Neural progenitor cell (in vitro differentiated cells): ENCODE results near the gene GNG4. TPM values are rescaled to one million over a fixed set of nuclear protein-coding genes. Genes with fewer than 3 reads are reported as not detected.

Experiments used
- DNase-seq: peaks from one replicate; pipeline ENCODE4 v3.0.0-alpha.2; 2016; ENCODE audit warnings: low spot score
- H2AFZ ChIP-seq: fragments of 200-600 bp; sonication (generic); replicated peaks from 2 replicates; pipeline ENCODE4 v1.6.1; 2016; ENCODE audit warnings: antibody characterized with exemption
- H3F3A ChIP-seq: fragments of 200-600 bp; sonication (generic); 2 replicates; pipeline ENCODE4 v1.6.1; 2016; ENCODE audit warnings: antibody characterized with exemption, low read depth
- H3K27ac ChIP-seq: fragments of 200-600 bp; sonication (generic); 2 replicates; pipeline ENCODE4 v1.5.1; 2016; ENCODE audit warnings: mild to moderate bottlenecking
- H3K27me3 ChIP-seq: fragments of 200-600 bp; sonication (generic); 2 replicates; pipeline ENCODE4 v1.6.1; 2016; ENCODE audit warnings: mild to moderate bottlenecking, moderate library complexity
- H3K36me3 ChIP-seq: fragments of 200-600 bp; sonication (generic); 2 replicates; pipeline ENCODE4 v1.5.1; 2016
- H3K4me1 ChIP-seq: fragments of 200-600 bp; sonication (generic); 2 replicates; pipeline ENCODE4 v1.6.1; 2016; ENCODE audit warnings: mixed run types
- H3K4me2 ChIP-seq: fragments of 200-600 bp; sonication (generic); 2 replicates; pipeline ENCODE4 v1.6.1; 2016
- H3K4me3 ChIP-seq: fragments of 200-600 bp; sonication (generic); 2 replicates; pipeline ENCODE4 v1.5.1; 2016
- H3K79me2 ChIP-seq: fragments of 200-600 bp; sonication (generic); 2 replicates; pipeline ENCODE4 v1.6.1; 2016; ENCODE audit warnings: low read depth
- H3K9ac ChIP-seq: fragments of 200-600 bp; sonication (generic); 2 replicates; pipeline ENCODE4 v1.6.1; 2016
- H3K9me3 ChIP-seq: fragments of 200-600 bp; sonication (generic); 2 replicates; pipeline ENCODE4 v1.5.1; 2016; ENCODE audit warnings: low read depth
- H4K20me1 ChIP-seq: fragments of 200-600 bp; sonication (generic); 2 replicates; pipeline ENCODE4 v1.6.1; 2016; ENCODE audit warnings: low read depth
- H3K27ac Mint-ChIP-seq: 3 replicates; pipeline ENCODE4 v1.8.0; 2021; ENCODE audit warnings: mixed read lengths
- H3K27me3 Mint-ChIP-seq: 2 replicates; pipeline ENCODE4 v1.8.0; 2022; ENCODE audit warnings: low read depth, mild to moderate bottlenecking, inconsistent platforms, moderate library complexity, mixed read lengths; ENCODE audit not compliant: insufficient read depth
- H3K36me3 Mint-ChIP-seq: 3 replicates; pipeline ENCODE4 v1.8.0; 2021; ENCODE audit warnings: mixed read lengths
- H3K4me1 Mint-ChIP-seq: 3 replicates; pipeline ENCODE4 v1.8.0; 2021; ENCODE audit warnings: mixed read lengths
- H3K4me3 Mint-ChIP-seq: 3 replicates; pipeline ENCODE4 v1.8.0; 2021; ENCODE audit warnings: mild to moderate bottlenecking, moderate library complexity, mixed read lengths
- H3K9me3 Mint-ChIP-seq: 3 replicates; pipeline ENCODE4 v1.8.0; 2020; ENCODE audit warnings: mixed read lengths
- CTCF ChIP-seq: fragments of 200-600 bp; sonication (generic); IDR thresholded peaks from 2 replicates; pipeline ENCODE4 v1.5.1; 2017; ENCODE audit warnings: antibody characterized with exemption, mild to moderate bottlenecking
- EZH2 ChIP-seq: fragments of 200-600 bp; sonication (generic); IDR thresholded peaks from 2 replicates; pipeline ENCODE4 v1.6.1; 2017; ENCODE audit warnings: antibody characterized with exemption, mild to moderate bottlenecking, moderate library complexity
- EZH2phosphoT487 ChIP-seq: fragments of 200-600 bp; sonication (generic); IDR thresholded peaks from 2 replicates; pipeline ENCODE4 v1.6.1; 2017; ENCODE audit warnings: antibody characterized with exemption
- total RNA-seq: library from RNA; depleted of rRNA; stranded (reverse); fragments of >200 nt; gene quantifications from 2 replicates; pipeline ENCODE4 v1.2.3, GENCODE V29; 2015; ENCODE audit warnings: low replicate concordance

Gene GNG4
- total RNA-seq, 1 donor from 2014 or later, result 14.9 TPM

GRCh38 chr1:235584973-235585372 is 64.6 kb downstream of the GNG4 start:
- H3K36me3 ChIP-seq, result no peaks in the 10 kb centered on the region
- no peaks in the 10 kb centered on the region for H4K20me1 ChIP-seq
- no peak overlapping the region for H3K4me3 ChIP-seq
- no peak overlapping the region for H3K9ac ChIP-seq
- H3K79me2 ChIP-seq, result no peaks in the 10 kb centered on the region
- H3K4me1 ChIP-seq, result no peaks in the 10 kb centered on the region
- no peak overlapping the region for H3K27ac Mint-ChIP-seq
- peaks cover 41% of the 10 kb centered on the region for H3K36me3 Mint-ChIP-seq
- H3K4me2 ChIP-seq, result no peak overlapping the region
- no peaks in the 10 kb centered on the region for H3K9me3 ChIP-seq
- peaks cover 2% of the 10 kb centered on the region for H3K4me1 Mint-ChIP-seq
- no peaks in the 10 kb centered on the region for H3K27me3 ChIP-seq
- no peak overlapping the region for H3K27ac ChIP-seq
- no peak overlapping the region for H3K4me3 Mint-ChIP-seq
- H3K9me3 Mint-ChIP-seq, result peaks cover 22% of the 10 kb centered on the region
- H3F3A ChIP-seq, result no peaks in the 10 kb centered on the region
- peaks cover 14% of the 10 kb centered on the region for H3K27me3 Mint-ChIP-seq
- DNase-seq, result no peak
- no peak overlapping the region for H2AFZ ChIP-seq
- no peak for TF ChIP-seq CTCF
- TF ChIP-seq EZH2phosphoT487, result no peak
- TF ChIP-seq EZH2, result no peak

GRCh38 chr1:235583511-235584001 is 66.0 kb downstream of the GNG4 start:
- peak; percentile 32 for TF ChIP-seq CTCF
- no peak for TF ChIP-seq EZH2
- TF ChIP-seq EZH2phosphoT487, result no peak

GRCh38 chr1:235582130-235582529 is 67.5 kb downstream of the GNG4 start:
- Histone ChIP-seq H3K9ac (no peak overlapping the region), H4K20me1 (no peaks in the 10 kb centered on the region), H2AFZ (no peak overlapping the region), H3K79me2 (no peaks in the 10 kb centered on the region), H3K4me3 (no peak overlapping the region), H3F3A (no peaks in the 10 kb centered on the region), H3K9me3 (no peaks in the 10 kb centered on the region), H3K4me1 (no peaks in the 10 kb centered on the region), H3K27me3 (no peaks in the 10 kb centered on the region), H3K4me2 (no peak overlapping the region), H3K27ac (no peak overlapping the region), H3K36me3 (no peaks in the 10 kb centered on the region)
- TF ChIP-seq CTCF, result no peak
- no peak for TF ChIP-seq EZH2
- TF ChIP-seq EZH2phosphoT487, result no peak
- Mint-ChIP-seq H3K36me3 (peaks cover 29% of the 10 kb centered on the region), H3K9me3 (peaks cover 2% of the 10 kb centered on the region), H3K4me1 (peaks cover 2% of the 10 kb centered on the region), H3K27me3 (peaks cover 3% of the 10 kb centered on the region), H3K27ac (no peak overlapping the region), H3K4me3 (no peak overlapping the region)
- DNase-seq, result no peak

More at GRCh38 chr1:235583511-235584001, 66.0 kb downstream of the GNG4 start:
- no peak overlapping the region for H3K4me3 Mint-ChIP-seq
- H3K27me3 Mint-ChIP-seq, result peaks cover 8% of the 10 kb centered on the region
- Histone ChIP-seq H3K9me3 (no peaks in the 10 kb centered on the region), H3K27me3 (no peaks in the 10 kb centered on the region), H3K9ac (no peak overlapping the region), H2AFZ (no peak overlapping the region), H3K4me3 (no peak overlapping the region), H3K36me3 (no peaks in the 10 kb centered on the region), H3K4me1 (no peaks in the 10 kb centered on the region), H4K20me1 (no peaks in the 10 kb centered on the region), H3K79me2 (no peaks in the 10 kb centered on the region), H3F3A (no peaks in the 10 kb centered on the region), H3K4me2 (no peak overlapping the region), H3K27ac (no peak overlapping the region)
- H3K27ac Mint-ChIP-seq, result no peak overlapping the region
- H3K4me1 Mint-ChIP-seq, result peaks cover 2% of the 10 kb centered on the region
- no peak for DNase-seq
- H3K36me3 Mint-ChIP-seq, result peaks cover 32% of the 10 kb centered on the region
- peaks cover 9% of the 10 kb centered on the region for H3K9me3 Mint-ChIP-seq
